ENCODE data around the gene CELF4. TPM values are rescaled to one million over a fixed set of nuclear protein-coding genes. Genes with fewer than 3 reads are reported as not detected.
"Not testable (repeated sequence)": the region's sequence is repeated elsewhere in the genome, so short reads cannot be mapped to it uniquely, and the experiment has no call there.

Gene CELF4
- total and polyA plus RNA-seq, 2 donors (not counting 1 experiment from before 2014, with no cell fraction given) = 0.17 TPM; not detected in 1

DNA sequence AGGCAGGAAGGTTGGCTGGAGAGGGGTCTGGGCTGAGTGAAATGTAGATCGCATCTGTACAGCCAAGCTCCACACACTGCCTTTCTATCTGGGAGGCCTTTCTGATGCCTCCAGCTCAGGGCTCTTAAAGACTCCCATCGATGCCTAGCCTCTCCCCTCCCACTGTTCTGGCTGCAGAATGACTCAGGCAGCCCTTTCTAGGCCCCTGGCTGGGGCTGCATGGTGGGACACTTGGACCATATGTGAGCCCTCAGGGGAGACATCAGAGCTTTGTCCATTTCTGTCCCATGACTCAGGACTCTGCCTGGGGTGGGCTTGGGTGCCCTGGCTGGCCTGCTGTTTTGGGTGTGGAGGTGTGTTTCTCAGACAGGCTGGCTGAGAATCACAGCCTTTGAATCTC, 101.3 kb downstream of the CELF4 start:
- H3K27me3 ChIP-seq (ENCODE audit: control insufficient read depth, insufficient read depth, low read length) = no peaks in the 10 kb centered on the region

DNA sequence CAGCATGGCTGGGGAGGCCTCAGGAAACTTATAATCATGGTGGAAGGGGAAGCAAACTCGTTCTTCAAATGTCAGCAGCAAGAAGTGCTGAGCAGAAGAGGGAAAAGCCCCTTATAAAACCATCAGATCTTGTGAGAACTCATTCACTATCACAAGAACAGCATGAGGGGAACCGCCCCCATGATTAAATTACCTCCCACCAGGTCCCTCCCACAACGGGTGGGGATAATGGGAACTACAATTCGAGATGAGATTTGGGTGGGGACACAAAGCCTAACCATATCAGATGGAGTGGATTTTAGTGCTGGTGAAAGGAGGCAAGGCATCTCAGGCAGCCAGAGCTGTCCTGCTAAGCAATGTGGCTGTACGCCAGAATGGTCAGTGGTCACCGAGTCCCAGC, 104.3 kb downstream of the CELF4 start:
- not testable (repeated sequence) for H3K27ac ChIP-seq (ENCODE audit: insufficient read depth, low read length); H3K9me3 ChIP-seq (ENCODE audit: control insufficient read depth, insufficient read depth, low read depth, low read length); H3K36me3 ChIP-seq (ENCODE audit: control insufficient read depth, insufficient read depth, low read length); H3K79me2 ChIP-seq (ENCODE audit: control insufficient read depth, insufficient read depth, low read length); H4K20me1 ChIP-seq (ENCODE audit: control insufficient read depth, extremely low read depth, insufficient read depth, low read length); H3K4me3 ChIP-seq (replicated peaks in 1 of 4; ENCODE audit: control extremely low read depth in 1 of 4, insufficient read depth in 1 of 4, low read depth in 3 of 4, low read length in 4 of 4); DNase-seq (ENCODE audit: low read depth in 2 of 2); H3K27me3 ChIP-seq (ENCODE audit: control insufficient read depth, insufficient read depth, low read length); H3K4me1 ChIP-seq (ENCODE audit: control insufficient read depth, extremely low read depth, insufficient read depth, low read length); H3K4me2 ChIP-seq (ENCODE audit: extremely low read depth, insufficient read depth, low read length); H3K9ac ChIP-seq (ENCODE audit: insufficient read depth, low read length); H2AFZ ChIP-seq (ENCODE audit: low read length)

More for the DNA sequence above, 101.3 kb downstream of the CELF4 start:
- Histone ChIP-seq H3K4me1 (ENCODE audit: control insufficient read depth, extremely low read depth, insufficient read depth, low read length) (no peaks in the 10 kb centered on the region), H3K9ac (ENCODE audit: insufficient read depth, low read length) (no peak overlapping the region), H4K20me1 (ENCODE audit: control insufficient read depth, extremely low read depth, insufficient read depth, low read length) (no peaks in the 10 kb centered on the region), H3K27ac (ENCODE audit: insufficient read depth, low read length) (no peak overlapping the region), H3K79me2 (ENCODE audit: control insufficient read depth, insufficient read depth, low read length) (no peaks in the 10 kb centered on the region), H3K4me2 (ENCODE audit: extremely low read depth, insufficient read depth, low read length) (no peak overlapping the region), H2AFZ (ENCODE audit: low read length) (no peak overlapping the region), H3K4me3 (replicated peaks in 1 of 4; ENCODE audit: control extremely low read depth in 1 of 4, insufficient read depth in 1 of 4, low read depth in 3 of 4, low read length in 4 of 4) (no peak overlapping the region), H3K9me3 (ENCODE audit: control insufficient read depth, insufficient read depth, low read depth, low read length) (no peaks in the 10 kb centered on the region), H3K36me3 (ENCODE audit: control insufficient read depth, insufficient read depth, low read length) (no peaks in the 10 kb centered on the region)
- no peak for DNase-seq (ENCODE audit: low read depth in 2 of 2)
- no peak for TF ChIP-seq EZH2 (IDR thresholded peaks at IDR 0.05; ENCODE audit: low read length, missing control alignments)
- TF ChIP-seq, protein P1, sequence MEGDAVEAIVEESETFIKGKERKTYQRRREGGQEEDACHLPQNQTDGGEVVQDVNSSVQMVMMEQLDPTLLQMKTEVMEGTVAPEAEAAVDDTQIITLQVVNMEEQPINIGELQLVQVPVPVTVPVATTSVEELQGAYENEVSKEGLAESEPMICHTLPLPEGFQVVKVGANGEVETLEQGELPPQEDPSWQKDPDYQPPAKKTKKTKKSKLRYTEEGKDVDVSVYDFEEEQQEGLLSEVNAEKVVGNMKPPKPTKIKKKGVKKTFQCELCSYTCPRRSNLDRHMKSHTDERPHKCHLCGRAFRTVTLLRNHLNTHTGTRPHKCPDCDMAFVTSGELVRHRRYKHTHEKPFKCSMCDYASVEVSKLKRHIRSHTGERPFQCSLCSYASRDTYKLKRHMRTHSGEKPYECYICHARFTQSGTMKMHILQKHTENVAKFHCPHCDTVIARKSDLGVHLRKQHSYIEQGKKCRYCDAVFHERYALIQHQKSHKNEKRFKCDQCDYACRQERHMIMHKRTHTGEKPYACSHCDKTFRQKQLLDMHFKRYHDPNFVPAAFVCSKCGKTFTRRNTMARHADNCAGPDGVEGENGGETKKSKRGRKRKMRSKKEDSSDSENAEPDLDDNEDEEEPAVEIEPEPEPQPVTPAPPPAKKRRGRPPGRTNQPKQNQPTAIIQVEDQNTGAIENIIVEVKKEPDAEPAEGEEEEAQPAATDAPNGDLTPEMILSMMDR (conservative IDR thresholded peaks at IDR 0.05 in 1 of 2, IDR thresholded peaks at IDR 0.05 in 1 of 2; ENCODE audit: low read depth in 1 of 2, low read length in 2 of 2) = no peak

DNA sequence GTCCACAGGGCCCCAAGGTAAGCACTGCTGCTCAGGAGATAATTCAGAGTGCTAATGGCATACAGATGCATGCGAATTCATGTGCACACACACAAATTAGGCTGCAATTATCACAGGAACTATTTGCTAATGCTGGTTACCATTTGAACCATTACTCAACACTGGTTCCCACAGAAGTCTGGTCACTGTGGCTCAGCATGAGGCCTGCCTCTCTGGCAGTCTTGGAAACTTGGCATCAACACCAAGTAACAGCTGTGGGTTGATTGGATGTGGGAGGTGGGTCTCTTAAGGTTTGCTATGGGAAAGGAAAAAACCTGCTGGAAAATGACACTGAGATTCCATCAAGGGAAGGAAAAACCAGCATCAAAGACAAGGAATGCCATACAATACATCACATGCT, 105.0 kb downstream of the CELF4 start:
- no peak overlapping the region for H3K4me3 ChIP-seq (replicated peaks in 1 of 4; ENCODE audit: control extremely low read depth in 1 of 4, insufficient read depth in 1 of 4, low read depth in 3 of 4, low read length in 4 of 4)
- no peak overlapping the region for H3K9ac ChIP-seq (ENCODE audit: insufficient read depth, low read length)
- H3K79me2 ChIP-seq (ENCODE audit: control insufficient read depth, insufficient read depth, low read length) = no peaks in the 10 kb centered on the region
- DNase-seq (ENCODE audit: low read depth in 2 of 2) = peak in 1 of 2 donors; percentile 5
- no peaks in the 10 kb centered on the region for H3K9me3 ChIP-seq (ENCODE audit: control insufficient read depth, insufficient read depth, low read depth, low read length)
- H4K20me1 ChIP-seq (ENCODE audit: control insufficient read depth, extremely low read depth, insufficient read depth, low read length) = no peaks in the 10 kb centered on the region
- TF ChIP-seq, protein P1 (conservative IDR thresholded peaks at IDR 0.05 in 1 of 2, IDR thresholded peaks at IDR 0.05 in 1 of 2; ENCODE audit: low read depth in 1 of 2, low read length in 2 of 2) = no peak
- TF ChIP-seq EZH2 (IDR thresholded peaks at IDR 0.05; ENCODE audit: low read length, missing control alignments) = no peak
- H3K27ac ChIP-seq (ENCODE audit: insufficient read depth, low read length) = no peak overlapping the region
- H3K27me3 ChIP-seq (ENCODE audit: control insufficient read depth, insufficient read depth, low read length) = no peaks in the 10 kb centered on the region
- no peak overlapping the region for H2AFZ ChIP-seq (ENCODE audit: low read length)
- H3K36me3 ChIP-seq (ENCODE audit: control insufficient read depth, insufficient read depth, low read length) = no peaks in the 10 kb centered on the region
- no peaks in the 10 kb centered on the region for H3K4me1 ChIP-seq (ENCODE audit: control insufficient read depth, extremely low read depth, insufficient read depth, low read length)
- H3K4me2 ChIP-seq (ENCODE audit: extremely low read depth, insufficient read depth, low read length) = no peak overlapping the region
